ENCODE data around the gene DYNC1I2. TPM values are rescaled to one million over a fixed set of nuclear protein-coding genes. Genes with fewer than 3 reads are reported as not detected.

DYNC1I2 gene
- total and polyA plus RNA-seq, 7 donors, result 69.8 to 133 (median 103) TPM

- intact Hi-C loops (cut with DNase I), result no loop called here
- no peaks in the 10 kb centered on the region for H3K27me3 ChIP-seq
- H3K36me3 ChIP-seq, result peaks cover 0 to 85% (median 25%) of the 10 kb centered on the region in 4 donors
- H3K4me3 ChIP-seq, result no peak overlapping the region
- no peak for DNase-seq
- WGBS, 2 donors, result 97% methylated on average over 3 of the region's 3 CpGs
- H3K9me3 ChIP-seq, result no peaks in the 10 kb centered on the region
- TF ChIP-seq EP300 (IDR thresholded peaks at IDR 0.05) (no peak), CTCF (IDR thresholded peaks at IDR 0.05) (no peak), POLR2A (IDR thresholded peaks at IDR 0.05) (no peak), POLR2AphosphoS5 (IDR thresholded peaks at IDR 0.05) (no peak)
- no peak overlapping the region for H3K27ac ChIP-seq
- H3K4me1 ChIP-seq, result no peaks in the 10 kb centered on the region
Observed at GRCh38 chr2:171785450-171785849, 98.2 kb downstream of the DYNC1I2 start.

- Histone ChIP-seq H3K9me3 (no peaks in the 10 kb centered on the region), H3K36me3 (peaks cover 8 to 96% (median 32%) of the 10 kb centered on the region in 4 donors), H3K4me1 (no peaks in the 10 kb centered on the region), H3K4me3 (no peak overlapping the region), H3K27ac (no peak overlapping the region), H3K27me3 (no peaks in the 10 kb centered on the region)
- intact Hi-C loops (cut with DNase I), result no loop called here
- no peak for DNase-seq
- WGBS, 2 donors, result 88 to 92% methylated on average over 11 of the region's 11 CpGs
- TF ChIP-seq EP300 (IDR thresholded peaks at IDR 0.05) (no peak), CTCF (IDR thresholded peaks at IDR 0.05) (no peak), POLR2AphosphoS5 (IDR thresholded peaks at IDR 0.05) (no peak), POLR2A (IDR thresholded peaks at IDR 0.05) (no peak)
Observed at GRCh38 chr2:171787333-171788072, 100.2 kb downstream of the DYNC1I2 start.

- H3K27me3 ChIP-seq, result no peaks in the 10 kb centered on the region
- intact Hi-C loops (cut with DNase I), result no loop called here
- H3K36me3 ChIP-seq, result peaks cover 8 to 96% (median 30%) of the 10 kb centered on the region in 4 donors
- no peak overlapping the region for H3K27ac ChIP-seq
- no peaks in the 10 kb centered on the region for H3K9me3 ChIP-seq
- no peak overlapping the region for H3K4me3 ChIP-seq
- TF ChIP-seq CTCF (IDR thresholded peaks at IDR 0.05) (no peak), EP300 (IDR thresholded peaks at IDR 0.05) (no peak), POLR2A (IDR thresholded peaks at IDR 0.05) (no peak), POLR2AphosphoS5 (IDR thresholded peaks at IDR 0.05) (no peak)
- DNase-seq, result no peak
- 82 to 83% methylated on average over 7 of the region's 7 CpGs for WGBS, 2 donors
- no peaks in the 10 kb centered on the region for H3K4me1 ChIP-seq
Observed at GRCh38 chr2:171788316-171788993, 101.2 kb downstream of the DYNC1I2 start.

GRCh38 chr2:171789956-171790355 is 102.7 kb downstream of the DYNC1I2 start:
- Histone ChIP-seq H3K4me3 (no peak overlapping the region), H3K27ac (no peak overlapping the region), H3K9me3 (no peaks in the 10 kb centered on the region), H3K27me3 (no peaks in the 10 kb centered on the region), H3K4me1 (no peaks in the 10 kb centered on the region), H3K36me3 (peaks cover 8 to 83% (median 24%) of the 10 kb centered on the region in 4 donors)
- WGBS, 2 donors, result 79 to 95% methylated on average over 6 of the region's 6 CpGs
- no peak for TF ChIP-seq EP300 (IDR thresholded peaks at IDR 0.05)
- TF ChIP-seq CTCF (IDR thresholded peaks at IDR 0.05), result no peak
- TF ChIP-seq POLR2A (IDR thresholded peaks at IDR 0.05), result no peak
- no peak for TF ChIP-seq POLR2AphosphoS5 (IDR thresholded peaks at IDR 0.05)
- DNase-seq, result no peak
- intact Hi-C loops (cut with DNase I), result no loop called here

Data from sigmoid colon (tissue), 7 donors.